Aorta (tissue), 5 donors: Measurements from ENCODE around the gene KLHL29. TPM values are rescaled to one million over a fixed set of nuclear protein-coding genes. Genes with fewer than 3 reads are reported as not detected.

Experiments used
- ATAC-seq: fragments of 200-7000 bp; cut with Tn5 transposase; one replicate; pipeline ENCODE4 v1.9.1; 2022; ENCODE audit warnings: moderate library complexity; ENCODE audit not compliant: low FRiP score
- DNase-seq, 2 donors: peaks; one replicate each; pipeline ENCODE4 v3.0.0-alpha.2; 2020
- H3K27ac ChIP-seq, 2 donors: one replicate each; pipeline ENCODE4 v1.5.1; 2013; ENCODE audit warnings: low read length in 2 of 2, mild to moderate bottlenecking in 2 of 2, moderate library complexity in 2 of 2, control low read depth in 1 of 2, inconsistent platforms in 1 of 2, low read depth in 1 of 2
- H3K27me3 ChIP-seq, 2 donors: one replicate each; pipeline ENCODE4 v1.6.1; 2013; ENCODE audit warnings: control low read depth in 1 of 2, low read length in 1 of 2, mild to moderate bottlenecking in 1 of 2, moderate library complexity in 1 of 2; ENCODE audit not compliant: insufficient read depth in 2 of 2, control insufficient read depth in 1 of 2
- H3K36me3 ChIP-seq, 2 donors: one replicate each; pipeline ENCODE4 v1.6.1; 2013; ENCODE audit warnings: control low read depth in 1 of 2, low read length in 1 of 2, mild to moderate bottlenecking in 1 of 2; ENCODE audit not compliant: insufficient read depth in 2 of 2, control insufficient read depth in 1 of 2
- H3K4me1 ChIP-seq, 2 donors: one replicate each; pipeline ENCODE4 v1.6.1; 2013; ENCODE audit warnings: low read length in 2 of 2, control low read depth in 1 of 2, mild to moderate bottlenecking in 1 of 2, moderate library complexity in 1 of 2; ENCODE audit not compliant: insufficient read depth in 2 of 2, control insufficient read depth in 1 of 2
- H3K4me3 ChIP-seq, 2 donors: one replicate each; pipeline ENCODE4 v1.5.1; 2013; ENCODE audit warnings: low read length in 2 of 2, control low read depth in 1 of 2, mild to moderate bottlenecking in 1 of 2
- H3K9me3 ChIP-seq: one replicate; pipeline ENCODE4 v1.6.1; 2013; ENCODE audit warnings: mild to moderate bottlenecking, low read length; ENCODE audit not compliant: control insufficient read depth
- WGBS, 2 donors: extraction: QIAGEN DNeasy Blood & Tissue Kit; methylation state at CpG; one replicate each; pipeline ENCODE4 v1.1.7; 2013; 5-methylcytosine and 5-hydroxymethylcytosine counted together
- intact Hi-C, 2 donors: fragments of 100-400 bp; cut with DNase I; formaldehyde crosslinking; loops; one replicate each; pipeline versions ENCODE4 v1.14.2 to v1.15.0; 2022
- polyA plus RNA-seq, 2 donors: library from polyadenylated mRNA; stranded (reverse); fragments of 200-250 nt; gene quantifications; one replicate each; pipeline ENCODE4 v1.2.3, GENCODE V29; 2013
- total RNA-seq, 2 donors: library from RNA; stranded (reverse); fragmentation: NEBNext Ultra II Directional; extraction: Animal tissue kit (Norgen Biotek cat#: 25700); gene quantifications; one replicate each; pipeline ENCODE4 v1.2.1, GENCODE V29; 2021
- donor health status: healthy with polysubstance abuse.
- donor health status: Bipolar disorder and iron deficiency.
- donor health status: DM: no; HTN: no; CAD: no.
- donor health status: DM: no; HTN: no; CAD: no.
- donor health status: DM: yes; HTN: yes; CAD: no.

KLHL29 gene
- total and polyA plus RNA-seq, 4 donors = 0.75 to 13.4 (median 8.1) TPM

DNA sequence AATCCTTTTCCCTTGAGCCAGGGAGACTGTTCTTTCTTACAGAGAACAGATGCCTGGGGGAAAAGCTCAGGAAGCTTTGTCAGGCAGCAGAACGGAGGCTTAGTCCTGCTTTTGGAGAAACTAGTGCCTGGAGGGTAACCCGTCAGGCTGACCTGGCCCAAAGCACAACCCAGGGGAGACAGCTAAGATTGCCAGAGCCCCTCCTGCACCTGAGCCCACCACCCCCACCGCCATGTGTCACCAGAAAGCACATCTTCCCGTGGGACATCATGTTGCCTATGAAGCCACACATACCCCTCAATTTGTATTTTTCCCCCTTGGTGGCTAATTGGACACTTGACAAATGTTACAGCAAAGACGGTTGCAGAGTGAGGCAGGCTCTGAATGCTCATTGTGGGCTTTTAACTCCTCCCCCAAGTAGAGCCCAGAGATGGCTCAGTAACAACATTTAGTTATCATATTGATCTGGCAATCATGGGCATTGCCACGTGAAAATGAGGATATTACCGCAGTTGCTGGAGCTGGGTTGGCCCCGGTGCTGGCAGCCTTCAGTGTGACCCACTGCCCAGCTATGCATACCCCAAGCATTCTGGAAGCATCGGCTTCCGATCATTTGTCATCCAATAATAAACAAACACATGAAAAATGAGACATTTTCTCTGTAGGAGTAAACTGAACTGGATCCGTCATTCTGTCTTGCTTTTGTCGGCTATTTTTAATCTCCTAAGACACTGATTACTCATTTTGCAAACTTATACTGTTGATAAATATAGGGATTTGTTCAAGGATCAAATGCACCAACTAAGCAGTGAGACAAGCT is 312.5 kb downstream of the KLHL29 start:
- Histone ChIP-seq H3K4me1 (no peaks in the 10 kb centered on the region), H3K9me3 (no peaks in the 10 kb centered on the region), H3K27me3 (no peaks in the 10 kb centered on the region), H3K36me3 (peaks cover 0 to 5% of the 10 kb centered on the region in 2 donors), H3K27ac (no peak overlapping the region), H3K4me3 (no peak overlapping the region)
- ATAC-seq (no peak), DNase-seq (peak in 1 of 2 donors; percentile 10)
- intact Hi-C loops = no loop called here
- WGBS, 2 donors = 79 to 85% methylated on average over 12 of the region's 12 CpGs

- Histone ChIP-seq H3K4me3 (no peak overlapping the region), H3K4me1 (no peaks in the 10 kb centered on the region), H3K27me3 (no peaks in the 10 kb centered on the region), H3K9me3 (no peaks in the 10 kb centered on the region), H3K27ac (no peak overlapping the region), H3K36me3 (peaks cover 0 to 5% of the 10 kb centered on the region in 2 donors)
- ATAC-seq (no peak), DNase-seq (peak in 1 of 2 donors; percentile 27)
- intact Hi-C loops = no loop called here
- WGBS, 2 donors = 83 to 91% methylated on average over 6 of the region's 6 CpGs
Observed at GRCh38 chr2:23698116-23698693, 313.2 kb downstream of the KLHL29 start.

DNA sequence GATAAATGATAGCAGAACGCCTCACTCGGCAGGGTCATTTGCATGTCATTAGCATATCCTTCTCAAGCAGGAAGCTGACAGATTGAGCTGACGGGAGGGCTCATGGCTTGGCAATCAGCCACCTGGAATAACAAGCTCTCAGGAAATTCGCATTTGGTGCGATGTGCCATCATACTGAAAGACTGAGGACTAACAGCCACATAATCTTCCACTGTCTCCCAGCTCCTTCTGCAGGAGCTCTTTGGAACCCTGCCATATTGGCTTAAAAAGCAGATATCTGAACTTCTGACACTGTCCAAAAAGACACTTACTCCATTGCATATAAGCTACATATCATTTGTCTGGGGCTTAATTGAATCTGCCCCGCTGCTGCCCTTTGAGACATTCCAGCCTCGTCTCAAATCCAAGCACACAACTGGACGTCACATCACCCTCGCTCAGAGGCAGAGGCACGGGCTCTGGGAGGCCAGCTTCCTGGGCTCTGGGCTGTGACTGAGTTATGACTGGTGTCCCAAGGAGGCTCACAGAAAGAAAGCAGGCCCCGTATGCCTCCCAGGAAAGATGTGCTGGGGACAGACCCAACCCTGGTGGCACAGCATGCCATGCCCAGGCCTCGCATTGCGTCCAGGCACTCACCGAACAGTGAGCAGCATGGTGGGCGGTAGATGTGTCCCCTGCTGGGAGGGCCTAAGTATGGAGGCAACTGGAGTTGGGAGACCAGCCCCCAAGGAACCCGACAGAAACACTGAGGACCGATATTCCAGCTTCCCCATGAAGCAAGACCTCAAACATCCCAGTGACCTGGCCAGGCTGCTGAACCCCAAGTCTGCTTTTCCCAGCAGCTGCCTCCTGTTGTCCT is 314.0 kb downstream of the KLHL29 start:
- Histone ChIP-seq H3K36me3 (peaks cover 0 to 8% of the 10 kb centered on the region in 2 donors), H3K27me3 (no peaks in the 10 kb centered on the region), H3K4me3 (no peak overlapping the region), H3K9me3 (no peaks in the 10 kb centered on the region), H3K4me1 (no peaks in the 10 kb centered on the region), H3K27ac (no peak overlapping the region)
- 85 to 87% methylated on average over 15 to 17 of the region's 17 CpGs for WGBS, 2 donors
- ATAC-seq (no peak), DNase-seq (peak in 1 of 2 donors; percentile 29)
- intact Hi-C loops = no loop called here

GRCh38 chr2:23699580-23699925 is 314.6 kb downstream of the KLHL29 start:
- DNase-seq (no peak), ATAC-seq (no peak)
- Histone ChIP-seq H3K27ac (no peak overlapping the region), H3K27me3 (no peaks in the 10 kb centered on the region), H3K4me1 (no peaks in the 10 kb centered on the region), H3K36me3 (peaks cover 0 to 7% of the 10 kb centered on the region in 2 donors), H3K9me3 (no peaks in the 10 kb centered on the region), H3K4me3 (no peak overlapping the region)
- WGBS, 2 donors = 95 to 98% methylated on average over 5 of the region's 5 CpGs
- intact Hi-C loops = no loop called here

- intact Hi-C loops = no loop called here
- Histone ChIP-seq H3K4me1 (no peaks in the 10 kb centered on the region), H3K27ac (no peak overlapping the region), H3K27me3 (no peaks in the 10 kb centered on the region), H3K4me3 (no peak overlapping the region), H3K9me3 (no peaks in the 10 kb centered on the region), H3K36me3 (peaks cover 0 to 7% of the 10 kb centered on the region in 2 donors)
- WGBS, 2 donors = 80 to 81% methylated on average over 5 of the region's 5 CpGs
- ATAC-seq = no peak
- DNase-seq = peak in 1 of 2 donors; percentile 14
Observed at GRCh38 chr2:23700627-23701026, 315.6 kb downstream of the KLHL29 start.

DNA sequence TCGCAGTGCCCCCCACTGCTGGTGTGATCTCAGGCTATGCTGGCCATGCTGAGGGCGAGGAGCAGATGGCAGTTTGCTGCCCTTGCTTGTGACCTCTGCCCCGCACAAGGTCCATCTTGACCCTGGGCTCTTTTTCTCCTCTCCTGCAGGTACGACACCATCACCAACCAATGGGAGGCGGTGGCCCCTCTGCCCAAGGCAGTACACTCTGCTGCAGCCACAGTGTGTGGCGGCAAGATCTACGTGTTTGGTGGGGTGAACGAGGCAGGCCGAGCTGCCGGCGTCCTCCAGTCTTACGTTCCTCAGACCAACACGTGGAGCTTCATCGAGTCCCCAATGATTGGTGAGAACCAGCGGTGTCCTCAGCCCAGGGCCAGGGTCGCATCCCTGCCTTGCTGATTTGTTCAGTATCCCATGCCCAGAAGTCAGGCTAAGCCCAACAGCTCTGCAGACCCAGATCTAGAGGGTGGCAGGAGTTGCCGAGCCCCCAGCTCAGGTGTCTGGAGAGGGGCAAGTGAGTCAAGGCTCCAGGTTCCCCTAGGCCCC is 318.1 kb downstream of the KLHL29 start:
- H3K27ac ChIP-seq = no peak overlapping the region
- H3K4me3 ChIP-seq = no peak overlapping the region
- no peaks in the 10 kb centered on the region for H3K9me3 ChIP-seq
- intact Hi-C loops = no loop called here
- H3K36me3 ChIP-seq = peaks cover 0 to 9% of the 10 kb centered on the region in 2 donors
- ATAC-seq (no peak), DNase-seq (no peak)
- WGBS, 2 donors = 96 to 98% methylated on average over 16 to 17 of the region's 17 CpGs
- H3K4me1 ChIP-seq = no peaks in the 10 kb centered on the region
- no peaks in the 10 kb centered on the region for H3K27me3 ChIP-seq

GRCh38 chr2:23703583-23704385 is 318.8 kb downstream of the KLHL29 start:
- no peak overlapping the region for H3K4me3 ChIP-seq
- DNase-seq (peak in 1 of 2 donors; percentile 30), ATAC-seq (peak; percentile 22)
- no peak overlapping the region for H3K27ac ChIP-seq
- WGBS, 2 donors = 91 to 92% methylated on average over 16 of the region's 16 CpGs
- no peaks in the 10 kb centered on the region for H3K4me1 ChIP-seq
- H3K9me3 ChIP-seq = no peaks in the 10 kb centered on the region
- intact Hi-C loops = no loop called here
- H3K27me3 ChIP-seq = no peaks in the 10 kb centered on the region
- peaks cover 0 to 9% of the 10 kb centered on the region in 2 donors for H3K36me3 ChIP-seq
